OCI-LY3 (cell line): Measurements from ENCODE around the gene VASN.

Source experiments
- H2AFZ ChIP-seq: fragments of 200-600, 300-600 bp; shearing (Covaris generic); 2 replicates; pipeline ENCODE4 v1.6.0; 2014; ENCODE audit warnings: antibody characterized with exemption, low read depth, low read length
- H3K27ac ChIP-seq: fragments of 200-600, 300-600 bp; sonication (generic); 2 replicates; pipeline ENCODE4 v1.5.1; 2014; ENCODE audit warnings: mild to moderate bottlenecking, low read length, moderate library complexity, mixed read lengths
- H3K27me3 ChIP-seq: fragments of 200-600, 300-600 bp; sonication (generic); 2 replicates; pipeline ENCODE4 v1.6.1; 2014; ENCODE audit warnings: low read depth, low read length, mixed read lengths
- H3K36me3 ChIP-seq: fragments of 200-600, 300-600 bp; sonication (generic); replicated peaks from 2 replicates; pipeline ENCODE3; 2014; ENCODE audit warnings: low read depth, low read length, mixed read lengths
- H3K4me1 ChIP-seq: fragments of 300-600, 200-600 bp; sonication (generic); 2 replicates; pipeline ENCODE4 v1.6.1; 2014; ENCODE audit warnings: low read length, mixed read lengths
- H3K4me2 ChIP-seq: fragments of 200-600, 300-600 bp; sonication (generic); 2 replicates; pipeline ENCODE4 v1.6.1; 2014; ENCODE audit warnings: low read length, mixed read lengths
- H3K4me3 ChIP-seq: fragments of 300-600, 200-600 bp; sonication (generic); 2 replicates; pipeline ENCODE4 v1.5.1; 2014; ENCODE audit warnings: antibody characterized with exemption, mild to moderate bottlenecking, low read length, moderate library complexity
- H3K79me2 ChIP-seq: fragments of 300-600, 200-600 bp; shearing (Covaris generic); 2 replicates; pipeline ENCODE4 v1.6.1; 2014; ENCODE audit warnings: mild to moderate bottlenecking, low read length, mixed read lengths
- H3K9ac ChIP-seq: fragments of 300-600, 200-600 bp; shearing (Covaris generic); 2 replicates; pipeline ENCODE4 v1.6.0; 2014; ENCODE audit warnings: mild to moderate bottlenecking, low read length, moderate library complexity
- H3K9me3 ChIP-seq: fragments of 200-600, 300-600 bp; shearing (Covaris generic); 2 replicates; pipeline ENCODE4 v1.6.1; 2014; ENCODE audit warnings: low read length, mixed read lengths; ENCODE audit not compliant: insufficient read depth
- H4K20me1 ChIP-seq: fragments of 200-600, 300-600 bp; sonication (generic); 2 replicates; pipeline ENCODE4 v1.6.1; 2016; ENCODE audit warnings: low read length, mixed read lengths; ENCODE audit not compliant: insufficient read depth
- CTCF ChIP-seq: fragments of 200-600, 300-600 bp; sonication (generic); IDR thresholded peaks from 2 replicates; pipeline ENCODE4 v1.5.1; 2014; ENCODE audit warnings: antibody characterized with exemption, low read length, low read depth
- EZH2phosphoT487 ChIP-seq: fragments of 200-600 bp; shearing (Covaris generic); IDR thresholded peaks from 2 replicates; pipeline ENCODE4 v1.6.1; 2018; ENCODE audit warnings: antibody characterized with exemption, mixed run types, low read depth

VASN gene

GRCh38 chr16:4419402-4419959, 47.8 kb downstream of the VASN start:
- H3K4me3 ChIP-seq = no peak overlapping the region
- H3K36me3 ChIP-seq = no peaks in the 10 kb centered on the region
- peaks cover 11% of the 10 kb centered on the region for H4K20me1 ChIP-seq
- H3K4me2 ChIP-seq = no peak overlapping the region
- no peaks in the 10 kb centered on the region for H3K9me3 ChIP-seq
- no peaks in the 10 kb centered on the region for H3K27me3 ChIP-seq
- H2AFZ ChIP-seq = no peak overlapping the region
- no peak overlapping the region for H3K27ac ChIP-seq
- H3K79me2 ChIP-seq = peaks cover 20% of the 10 kb centered on the region
- TF ChIP-seq CTCF (no peak), EZH2phosphoT487 (no peak)
- H3K4me1 ChIP-seq = peaks cover 22% of the 10 kb centered on the region
- H3K9ac ChIP-seq = no peak overlapping the region

GRCh38 chr16:4420505-4421105, 49.0 kb downstream of the VASN start:
- H3K4me2 ChIP-seq = peak overlapping the region; percentile 16
- H3K9ac ChIP-seq = no peak overlapping the region
- H3K9me3 ChIP-seq = no peaks in the 10 kb centered on the region
- no peaks in the 10 kb centered on the region for H3K36me3 ChIP-seq
- peaks cover 12% of the 10 kb centered on the region for H3K79me2 ChIP-seq
- no peak overlapping the region for H3K4me3 ChIP-seq
- H4K20me1 ChIP-seq = no peaks in the 10 kb centered on the region
- H3K27me3 ChIP-seq = no peaks in the 10 kb centered on the region
- 0 out of 2 replicates have a peak overlapping the region, but pooled peaks have one; percentile 15 for H2AFZ ChIP-seq
- no peak overlapping the region for H3K27ac ChIP-seq
- peaks cover 16% of the 10 kb centered on the region for H3K4me1 ChIP-seq
- TF ChIP-seq EZH2phosphoT487 (no peak), CTCF (no peak)

- peak within 1 kb of the TSS; percentile 81 for H3K4me2 ChIP-seq
- peak within 1 kb of the TSS; percentile 92 for H3K9ac ChIP-seq
- H3K36me3 ChIP-seq = peaks cover 6% of the 10 kb centered on the region
- H4K20me1 ChIP-seq = no peaks in the 10 kb centered on the region
- peak within 1 kb of the TSS; percentile 96 for H3K4me3 ChIP-seq
- TF ChIP-seq CTCF = no peak
- no peak for TF ChIP-seq EZH2phosphoT487
- H3K27me3 ChIP-seq = no peaks in the 10 kb centered on the region
- no peaks in the 10 kb centered on the region for H3K9me3 ChIP-seq
- peak within 1 kb of the TSS; percentile 90 for H2AFZ ChIP-seq
- peak within 1 kb of the TSS; percentile 92 for H3K27ac ChIP-seq
- peaks cover 19% of the 10 kb centered on the region for H3K4me1 ChIP-seq
- peaks cover 54% of the 10 kb centered on the region for H3K79me2 ChIP-seq
Measured at GRCh38 chr16:4425378-4426020, 53.9 kb downstream of the VASN start, which contains the start of gene DNAJA3. Gene DNAJA3 (plus strand): TSS chr16:4425868. CDS start chr16:4425882, 14 bp downstream.

- peaks cover 9% of the 10 kb centered on the region for H3K36me3 ChIP-seq
- H2AFZ ChIP-seq = no peak overlapping the region
Measured at GRCh38 chr16:4426021-4426684, 54.5 kb downstream of the VASN start.

More at GRCh38 chr16:4426021-4426684, 54.5 kb downstream of the VASN start:
- H3K4me3 ChIP-seq = peak overlapping the region; percentile 96
- H3K79me2 ChIP-seq = peaks cover 60% of the 10 kb centered on the region
- TF ChIP-seq CTCF (no peak), EZH2phosphoT487 (no peak)
- H3K27me3 ChIP-seq = no peaks in the 10 kb centered on the region
- peak overlapping the region; percentile 92 for H3K9ac ChIP-seq
- H3K27ac ChIP-seq = peak overlapping the region; percentile 92
- peak overlapping the region; percentile 81 for H3K4me2 ChIP-seq
- H3K9me3 ChIP-seq = no peaks in the 10 kb centered on the region
- no peaks in the 10 kb centered on the region for H4K20me1 ChIP-seq
- H3K4me1 ChIP-seq = peaks cover 14% of the 10 kb centered on the region
